BE2C (cell line): Measurements from ENCODE around the gene BIRC2.

Experiments used
- DNase-seq: peaks from one replicate; pipeline ENCODE4 v3.0.0-alpha.2; 2020
- H3K27me3 ChIP-seq: fragments of 250-450 bp; sonication (Bioruptor Pico); 2 replicates; pipeline ENCODE4 v1.5.1; 2020; ENCODE audit warnings: mild to moderate bottlenecking
- H3K36me3 ChIP-seq: fragments of 250-450 bp; sonication (Bioruptor Pico); 2 replicates; pipeline ENCODE4 v1.5.1; 2020; ENCODE audit warnings: mild to moderate bottlenecking
- H3K4me1 ChIP-seq: fragments of 250-450 bp; sonication (Bioruptor Pico); 2 replicates; pipeline ENCODE4 v1.5.1; 2020
- H3K4me3 ChIP-seq: 2 replicates; pipeline ENCODE4 v1.5.1; 2011; ENCODE audit warnings: low read depth, low read length
- H3K9me3 ChIP-seq: fragments of 250-450 bp; sonication (Bioruptor Pico); 2 replicates; pipeline ENCODE4 v1.5.1; 2020
- TF ChIP-seq, protein P1 (sequence below): IDR thresholded peaks from 2 replicates; pipeline ENCODE4 v1.5.1; 2012; ENCODE audit warnings: mild to moderate bottlenecking, low read depth, low read length

Gene BIRC2

DNA sequence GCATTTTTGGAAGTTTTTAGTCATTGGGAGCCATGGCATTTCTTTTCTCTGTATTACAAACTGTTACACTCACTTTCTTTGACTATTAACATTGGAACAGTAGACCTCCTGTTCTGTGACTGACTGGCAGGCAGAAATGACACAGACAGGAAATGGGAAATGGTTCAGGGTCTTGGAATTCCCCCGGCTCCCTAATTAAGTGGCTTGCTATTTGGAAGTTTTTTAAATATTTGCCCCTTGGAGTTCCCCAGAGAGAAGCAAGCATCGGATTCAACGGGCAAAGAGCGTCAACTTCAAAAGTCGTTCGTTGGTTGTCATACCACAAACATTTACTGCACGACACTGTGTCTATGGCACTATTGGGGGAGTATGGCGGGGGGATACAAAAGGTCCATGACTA is 1.1 kb upstream of the BIRC2 start:
- TF ChIP-seq, protein P1, sequence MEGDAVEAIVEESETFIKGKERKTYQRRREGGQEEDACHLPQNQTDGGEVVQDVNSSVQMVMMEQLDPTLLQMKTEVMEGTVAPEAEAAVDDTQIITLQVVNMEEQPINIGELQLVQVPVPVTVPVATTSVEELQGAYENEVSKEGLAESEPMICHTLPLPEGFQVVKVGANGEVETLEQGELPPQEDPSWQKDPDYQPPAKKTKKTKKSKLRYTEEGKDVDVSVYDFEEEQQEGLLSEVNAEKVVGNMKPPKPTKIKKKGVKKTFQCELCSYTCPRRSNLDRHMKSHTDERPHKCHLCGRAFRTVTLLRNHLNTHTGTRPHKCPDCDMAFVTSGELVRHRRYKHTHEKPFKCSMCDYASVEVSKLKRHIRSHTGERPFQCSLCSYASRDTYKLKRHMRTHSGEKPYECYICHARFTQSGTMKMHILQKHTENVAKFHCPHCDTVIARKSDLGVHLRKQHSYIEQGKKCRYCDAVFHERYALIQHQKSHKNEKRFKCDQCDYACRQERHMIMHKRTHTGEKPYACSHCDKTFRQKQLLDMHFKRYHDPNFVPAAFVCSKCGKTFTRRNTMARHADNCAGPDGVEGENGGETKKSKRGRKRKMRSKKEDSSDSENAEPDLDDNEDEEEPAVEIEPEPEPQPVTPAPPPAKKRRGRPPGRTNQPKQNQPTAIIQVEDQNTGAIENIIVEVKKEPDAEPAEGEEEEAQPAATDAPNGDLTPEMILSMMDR: no peak
- peak overlapping the region; percentile 91 for H3K4me3 ChIP-seq
- H3K36me3 ChIP-seq: peaks cover 6% of the 10 kb centered on the region; the same call in 1 of the 2 replicates
- H3K9me3 ChIP-seq: no peaks in the 10 kb centered on the region
- DNase-seq: no peak
- H3K27me3 ChIP-seq: no peaks in the 10 kb centered on the region
- 0 out of 2 replicates have a peak, but pooled peaks cover 3% of the 10 kb centered on the region for H3K4me1 ChIP-seq

DNA sequence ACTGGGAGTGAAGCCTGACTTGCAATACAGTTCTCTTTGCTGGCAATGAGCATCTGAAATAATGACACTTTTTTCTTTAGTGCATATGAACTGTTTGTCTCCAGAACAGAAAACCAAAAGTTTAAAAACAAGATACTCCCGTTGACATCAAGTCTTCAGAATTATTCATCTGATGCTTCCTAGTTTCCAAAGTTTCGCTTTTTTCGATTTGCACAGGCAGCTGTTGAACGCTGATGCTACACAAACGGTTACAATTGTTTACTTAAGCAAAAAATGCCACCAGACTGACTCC is 612 bp upstream of the BIRC2 start:
- Histone ChIP-seq H3K27me3 (no peaks in the 10 kb centered on the region), H3K36me3 (peaks cover 6% of the 10 kb centered on the region; the same call in 1 of the 2 replicates), H3K4me3 (peak overlapping the region; percentile 91), H3K4me1 (0 out of 2 replicates have a peak, but pooled peaks cover 3% of the 10 kb centered on the region), H3K9me3 (no peaks in the 10 kb centered on the region)
- DNase-seq: no peak
- TF ChIP-seq, protein P1: no peak

DNA sequence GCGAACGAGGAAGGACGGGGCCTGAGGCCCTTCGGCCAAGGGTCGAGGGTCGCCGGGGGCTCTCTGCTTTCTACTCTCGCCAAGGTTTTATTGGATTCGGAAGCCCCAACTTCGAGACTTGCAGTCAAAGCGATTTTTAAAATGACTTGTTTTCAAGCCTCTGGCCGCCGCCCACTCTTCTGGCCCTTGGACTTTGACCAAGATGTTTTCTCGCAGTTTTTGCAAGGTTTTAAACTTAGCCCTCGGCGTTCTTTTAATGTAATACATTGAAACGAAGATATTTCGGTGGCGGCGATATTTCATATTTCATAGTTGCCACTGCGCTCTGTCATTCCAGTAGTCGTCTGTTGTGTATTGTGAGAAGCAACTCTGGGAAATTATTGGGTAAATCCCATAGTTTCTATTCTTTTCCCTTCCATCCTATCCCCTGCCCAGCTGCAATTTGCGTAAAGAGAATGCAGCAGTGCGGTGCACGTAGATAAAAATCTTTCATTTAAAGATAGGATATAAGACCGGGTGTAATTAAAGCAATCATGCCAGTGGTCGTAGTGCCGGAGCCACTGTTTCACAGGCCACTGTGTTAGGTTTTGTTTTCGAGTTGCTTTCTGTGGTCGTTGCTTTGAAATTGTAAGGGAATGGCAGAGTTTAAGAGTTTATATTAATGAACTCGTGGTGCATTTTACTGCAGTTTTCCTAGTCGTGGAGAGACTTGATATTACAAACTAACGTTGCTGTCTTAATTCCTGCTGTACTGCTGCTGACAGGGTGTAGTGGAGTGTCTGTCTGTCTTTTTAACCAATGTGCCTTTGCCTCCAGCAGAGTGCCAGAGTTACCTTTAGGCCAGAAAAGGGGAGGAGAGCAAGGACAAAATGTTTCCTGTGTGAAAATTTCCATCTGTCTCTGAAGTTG is 702 bp downstream of the BIRC2 start:
- TF ChIP-seq, protein P1: 0 out of 2 replicates have a peak, but pooled peaks have one; percentile 6
- H3K27me3 ChIP-seq: no peaks in the 10 kb centered on the region
- no peak for DNase-seq

DNA sequence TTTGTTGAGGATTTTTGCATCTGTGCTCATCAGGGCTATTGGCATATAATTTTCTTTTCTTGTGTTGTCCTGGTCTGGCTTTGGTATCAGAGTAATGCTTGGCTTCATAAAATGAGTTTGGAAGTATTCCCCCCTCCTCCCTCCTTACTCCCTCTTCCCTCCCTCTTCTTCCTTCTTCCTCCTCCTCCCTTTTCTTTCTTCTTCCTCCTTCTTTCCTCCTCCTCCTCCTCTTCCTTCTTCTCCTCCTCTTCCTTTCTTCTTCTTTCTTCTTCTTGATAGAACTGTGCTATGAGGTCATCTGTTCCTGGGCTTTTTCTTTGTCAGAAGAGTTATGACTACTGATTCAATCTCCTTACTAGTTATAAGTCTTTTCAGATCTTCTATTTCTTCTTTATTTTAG is 10.1 kb downstream of the BIRC2 start:
- Histone ChIP-seq H3K4me3 (no peak overlapping the region), H3K4me1 (no peaks in the 10 kb centered on the region), H3K27me3 (no peaks in the 10 kb centered on the region), H3K9me3 (no peaks in the 10 kb centered on the region), H3K36me3 (peaks cover 14% of the 10 kb centered on the region)
- TF ChIP-seq, protein P1: no peak
- no peak for DNase-seq

More for the DNA sequence above, 702 bp downstream of the BIRC2 start:
- no peaks in the 10 kb centered on the region for H3K9me3 ChIP-seq
- H3K36me3 ChIP-seq: peaks cover 10% of the 10 kb centered on the region
- peak overlapping the region; percentile 91 for H3K4me3 ChIP-seq
- 0 out of 2 replicates have a peak, but pooled peaks cover 3% of the 10 kb centered on the region for H3K4me1 ChIP-seq

DNA sequence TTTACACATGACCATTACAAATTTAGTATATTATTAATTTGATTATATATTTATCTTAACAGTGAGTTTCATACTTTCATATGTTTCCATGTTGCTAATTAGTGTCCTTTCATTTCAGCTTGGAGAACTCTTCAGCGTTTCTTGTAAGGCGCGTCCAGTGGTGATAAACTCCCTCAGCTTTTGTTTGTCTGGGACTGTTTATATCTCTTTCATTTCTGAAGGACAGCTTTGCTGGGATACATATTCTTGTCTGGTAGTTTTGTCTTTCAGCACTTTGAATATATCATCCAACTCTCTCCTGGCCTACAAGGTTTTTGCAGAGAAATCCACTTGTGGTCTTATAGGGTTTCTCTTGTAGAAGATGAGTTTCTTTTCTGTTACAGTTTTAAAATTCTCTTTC is 12.4 kb downstream of the BIRC2 start:
- Histone ChIP-seq H3K4me1 (no peaks in the 10 kb centered on the region), H3K4me3 (no peak overlapping the region), H3K36me3 (peaks cover 22% of the 10 kb centered on the region), H3K9me3 (no peaks in the 10 kb centered on the region), H3K27me3 (no peaks in the 10 kb centered on the region)
- DNase-seq: no peak
- TF ChIP-seq, protein P1: no peak

DNA sequence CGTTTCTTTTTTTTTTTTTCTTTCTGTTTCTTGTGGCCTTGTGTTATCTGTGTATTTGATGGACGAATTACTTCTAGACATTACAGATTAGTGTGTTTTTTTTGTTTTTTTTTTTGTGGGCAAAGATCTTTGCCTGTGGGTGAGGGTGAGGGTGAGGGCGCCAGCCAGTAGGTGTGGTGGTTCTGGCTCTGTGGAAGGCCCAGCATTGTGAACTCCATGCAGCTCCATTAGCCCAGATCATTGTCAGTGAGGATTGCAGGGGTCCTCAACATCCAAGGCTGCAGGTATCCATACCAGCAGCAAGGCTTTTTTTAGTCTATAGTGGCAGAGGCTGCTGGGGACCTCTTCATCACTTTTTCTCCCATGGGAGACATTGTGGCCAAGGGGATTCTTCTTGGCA is 13.7 kb downstream of the BIRC2 start:
- no peak for DNase-seq
- TF ChIP-seq, protein P1: no peak
- Histone ChIP-seq H3K36me3 (peaks cover 30% of the 10 kb centered on the region), H3K9me3 (no peaks in the 10 kb centered on the region), H3K27me3 (no peaks in the 10 kb centered on the region), H3K4me3 (no peak overlapping the region), H3K4me1 (no peaks in the 10 kb centered on the region)
